ENCODE data around the gene TMEM114.

TMEM114 gene

DNA sequence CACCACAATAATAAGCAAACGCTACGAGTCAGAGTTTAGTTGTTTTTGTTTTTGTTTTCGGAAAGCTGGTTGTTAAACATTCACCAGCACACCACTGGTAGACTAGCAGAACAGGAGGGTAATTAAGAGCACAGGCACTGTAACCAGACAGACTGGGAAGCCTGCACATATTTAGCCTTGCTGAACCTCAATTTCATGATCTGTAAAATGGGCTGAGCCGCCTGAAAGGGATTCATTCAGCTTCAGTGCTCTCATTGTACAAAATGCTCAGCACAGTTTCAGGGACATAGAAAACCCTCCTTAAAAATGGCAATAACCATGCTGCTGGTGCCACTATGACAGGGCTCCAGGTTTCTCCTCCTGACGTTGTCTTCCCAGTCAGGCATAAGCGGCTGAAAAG is 66.4 kb downstream of the TMEM114 start:
- Histone ChIP-seq H3K36me3 (ENCODE audit: low read length) (no peaks in the 10 kb centered on the region), H3K27ac (ENCODE audit: low read depth, low read length) (no peak overlapping the region), H3K27me3 (ENCODE audit: low read length) (no peaks in the 10 kb centered on the region), H4K20me1 (ENCODE audit: low read depth, low read length) (no peaks in the 10 kb centered on the region), H3K4me3 (ENCODE audit: insufficient read depth, low read length, poor library complexity, severe bottlenecking) (no peak overlapping the region), H3K4me2 (ENCODE audit: low read depth, low read length, poor library complexity, severe bottlenecking) (no peak overlapping the region), H3K9me3 (ENCODE audit: insufficient read depth, low read length) (no peaks in the 10 kb centered on the region), H3F3A (ENCODE audit: insufficient read depth) (no peaks in the 10 kb centered on the region), H2AFZ (ENCODE audit: low read depth, low read length, severe bottlenecking) (no peak overlapping the region), H3K9me2 (replicated peaks; ENCODE audit: insufficient read depth, low read length) (no peaks in the 10 kb centered on the region), H3K9ac (ENCODE audit: low read length) (no peak overlapping the region), H3K79me2 (ENCODE audit: insufficient read depth, low read length) (no peaks in the 10 kb centered on the region)
- TF ChIP-seq EZH2phosphoT487 (conservative IDR thresholded peaks at IDR 0.05; ENCODE audit: low read length), result no peak
- TF ChIP-seq, protein P1, sequence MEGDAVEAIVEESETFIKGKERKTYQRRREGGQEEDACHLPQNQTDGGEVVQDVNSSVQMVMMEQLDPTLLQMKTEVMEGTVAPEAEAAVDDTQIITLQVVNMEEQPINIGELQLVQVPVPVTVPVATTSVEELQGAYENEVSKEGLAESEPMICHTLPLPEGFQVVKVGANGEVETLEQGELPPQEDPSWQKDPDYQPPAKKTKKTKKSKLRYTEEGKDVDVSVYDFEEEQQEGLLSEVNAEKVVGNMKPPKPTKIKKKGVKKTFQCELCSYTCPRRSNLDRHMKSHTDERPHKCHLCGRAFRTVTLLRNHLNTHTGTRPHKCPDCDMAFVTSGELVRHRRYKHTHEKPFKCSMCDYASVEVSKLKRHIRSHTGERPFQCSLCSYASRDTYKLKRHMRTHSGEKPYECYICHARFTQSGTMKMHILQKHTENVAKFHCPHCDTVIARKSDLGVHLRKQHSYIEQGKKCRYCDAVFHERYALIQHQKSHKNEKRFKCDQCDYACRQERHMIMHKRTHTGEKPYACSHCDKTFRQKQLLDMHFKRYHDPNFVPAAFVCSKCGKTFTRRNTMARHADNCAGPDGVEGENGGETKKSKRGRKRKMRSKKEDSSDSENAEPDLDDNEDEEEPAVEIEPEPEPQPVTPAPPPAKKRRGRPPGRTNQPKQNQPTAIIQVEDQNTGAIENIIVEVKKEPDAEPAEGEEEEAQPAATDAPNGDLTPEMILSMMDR (IDR thresholded peaks at IDR 0.05; ENCODE audit: insufficient read depth, low read length, poor library complexity, severe bottlenecking), result no peak

DNA sequence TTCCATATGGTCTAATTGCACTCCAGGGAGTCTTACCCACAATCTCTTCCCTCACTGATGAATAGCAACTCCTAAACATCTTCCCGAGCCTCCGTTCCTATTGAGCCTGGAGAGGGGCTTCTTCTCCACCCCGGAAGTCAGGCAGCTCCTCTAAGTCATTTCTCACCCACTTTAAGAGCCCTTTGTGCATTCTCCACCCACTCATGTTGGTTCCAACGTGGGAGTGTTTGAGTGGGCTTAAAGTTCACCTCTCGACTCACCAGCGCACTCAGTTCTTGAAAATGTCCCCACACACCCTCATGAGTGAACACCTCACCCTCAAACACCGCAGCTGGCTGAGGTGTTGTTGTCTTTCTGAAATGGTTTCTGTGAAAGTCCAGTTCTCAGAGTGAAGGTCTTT is 67.6 kb downstream of the TMEM114 start:
- Histone ChIP-seq H3K27ac (ENCODE audit: low read depth, low read length) (no peak overlapping the region), H3K9me3 (ENCODE audit: insufficient read depth, low read length) (no peaks in the 10 kb centered on the region), H4K20me1 (ENCODE audit: low read depth, low read length) (no peaks in the 10 kb centered on the region), H3K79me2 (ENCODE audit: insufficient read depth, low read length) (no peaks in the 10 kb centered on the region), H3F3A (ENCODE audit: insufficient read depth) (no peaks in the 10 kb centered on the region), H3K4me3 (ENCODE audit: insufficient read depth, low read length, poor library complexity, severe bottlenecking) (no peak overlapping the region), H3K4me2 (ENCODE audit: low read depth, low read length, poor library complexity, severe bottlenecking) (no peak overlapping the region), H3K27me3 (ENCODE audit: low read length) (no peaks in the 10 kb centered on the region), H3K9ac (ENCODE audit: low read length) (no peak overlapping the region), H2AFZ (ENCODE audit: low read depth, low read length, severe bottlenecking) (no peak overlapping the region), H3K9me2 (replicated peaks; ENCODE audit: insufficient read depth, low read length) (no peaks in the 10 kb centered on the region), H3K36me3 (ENCODE audit: low read length) (no peaks in the 10 kb centered on the region)
- no peak for TF ChIP-seq EZH2phosphoT487 (conservative IDR thresholded peaks at IDR 0.05; ENCODE audit: low read length)
- TF ChIP-seq, protein P1 (IDR thresholded peaks at IDR 0.05; ENCODE audit: insufficient read depth, low read length, poor library complexity, severe bottlenecking), result no peak

DNA sequence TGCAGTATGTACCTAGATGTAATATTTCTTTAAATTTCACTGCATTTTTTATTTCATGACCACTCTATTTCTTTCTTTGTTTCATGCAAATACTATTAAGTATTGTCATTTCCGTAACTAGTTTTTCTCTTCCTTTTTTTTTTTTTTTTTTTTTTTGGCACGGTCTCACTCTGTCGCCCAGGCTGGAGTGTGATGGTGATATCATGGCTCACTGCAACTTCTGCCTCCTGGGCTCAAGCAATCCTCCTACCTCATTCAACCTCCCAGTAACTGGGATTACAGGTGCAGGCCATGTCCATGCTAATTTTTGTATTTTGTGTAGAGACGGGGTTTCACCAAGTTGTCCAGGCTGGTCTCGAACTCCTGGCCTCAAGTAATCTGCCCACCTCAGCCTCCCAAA is 70.7 kb downstream of the TMEM114 start:
- Histone ChIP-seq H3K27me3 (ENCODE audit: low read length) (no peaks in the 10 kb centered on the region), H3K27ac (ENCODE audit: low read depth, low read length) (no peak overlapping the region), H3K36me3 (ENCODE audit: low read length) (no peaks in the 10 kb centered on the region), H3K9me3 (ENCODE audit: insufficient read depth, low read length) (no peaks in the 10 kb centered on the region), H3K9ac (ENCODE audit: low read length) (no peak overlapping the region), H3K79me2 (ENCODE audit: insufficient read depth, low read length) (no peaks in the 10 kb centered on the region), H2AFZ (ENCODE audit: low read depth, low read length, severe bottlenecking) (no peak overlapping the region), H3K9me2 (replicated peaks; ENCODE audit: insufficient read depth, low read length) (no peaks in the 10 kb centered on the region), H3K4me3 (ENCODE audit: insufficient read depth, low read length, poor library complexity, severe bottlenecking) (no peak overlapping the region), H4K20me1 (ENCODE audit: low read depth, low read length) (no peaks in the 10 kb centered on the region), H3K4me2 (ENCODE audit: low read depth, low read length, poor library complexity, severe bottlenecking) (no peak overlapping the region), H3F3A (ENCODE audit: insufficient read depth) (no peaks in the 10 kb centered on the region)
- no peak for TF ChIP-seq EZH2phosphoT487 (conservative IDR thresholded peaks at IDR 0.05; ENCODE audit: low read length)
- TF ChIP-seq, protein P1 (IDR thresholded peaks at IDR 0.05; ENCODE audit: insufficient read depth, low read length, poor library complexity, severe bottlenecking), result no peak
